SJSA1 (cell line): ENCODE measurements around the gene CLCN5. TPM values are rescaled to one million over a fixed set of nuclear protein-coding genes. Genes with fewer than 3 reads are reported as not detected.

Experiments
- DNase-seq, 2 experiments: peaks; one replicate each; pipeline ENCODE4 v3.0.0-alpha.2; 2015 to 2020; ENCODE audit warnings: low spot score in 2 of 2, low read depth in 1 of 2
- H3K27ac ChIP-seq: fragments of 250-450 bp; sonication (Bioruptor Pico); 2 replicates; pipeline ENCODE4 v1.5.1; 2020; ENCODE audit warnings: mild to moderate bottlenecking, moderate library complexity
- H3K27me3 ChIP-seq: fragments of 250-450 bp; sonication (Bioruptor Pico); replicated peaks from 2 replicates; pipeline ENCODE4 v1.5.1; 2020; ENCODE audit warnings: mild to moderate bottlenecking, moderate library complexity
- H3K36me3 ChIP-seq: fragments of 250-450 bp; sonication (Bioruptor Pico); 2 replicates; pipeline ENCODE4 v1.5.1; 2020; ENCODE audit warnings: mild to moderate bottlenecking
- H3K4me1 ChIP-seq: fragments of 250-450 bp; sonication (Bioruptor Pico); replicated peaks from 2 replicates; pipeline ENCODE4 v1.6.1; 2021; ENCODE audit warnings: mild to moderate bottlenecking
- H3K4me3 ChIP-seq: fragments of 250-450 bp; sonication (Bioruptor Pico); 2 replicates; pipeline ENCODE4 v1.5.1; 2020; ENCODE audit warnings: mild to moderate bottlenecking
- H3K9me3 ChIP-seq: fragments of 250-450 bp; sonication (Bioruptor Pico); replicated peaks from 2 replicates; pipeline ENCODE4 v1.5.1; 2020; ENCODE audit warnings: mild to moderate bottlenecking
- total RNA-seq: library from RNA; depleted of rRNA; stranded (reverse); fragments of >200 nt; shearing (Covaris generic); gene quantifications from 2 replicates; pipeline ENCODE4 v1.2.3, GENCODE V29; 2014; rRNA removed

Gene CLCN5
- total RNA-seq = 2.0 and 3.5 TPM in 2 replicates

- no peaks in the 10 kb centered on the region for H3K27me3 ChIP-seq
- H3K27ac ChIP-seq = no peak within 1 kb of the TSS
Measured at GRCh38 chrX:49922291-49923241, at the start of gene CLCN5. Gene CLCN5 (plus strand): TSS chrX:49922596. CDS start chrX:49925299, 2,703 bp downstream.

GRCh38 chrX:49876750-49877149 lies 45.6 kb upstream of the CLCN5 start:
- H3K9me3 ChIP-seq = no peaks in the 10 kb centered on the region
- 0 out of 2 replicates have a peak, but pooled peaks cover 3% of the 10 kb centered on the region for H3K4me1 ChIP-seq
- no peaks in the 10 kb centered on the region for H3K36me3 ChIP-seq
- no peak overlapping the region for H3K4me3 ChIP-seq
- no peak overlapping the region for H3K27ac ChIP-seq
- no peak for DNase-seq
- H3K27me3 ChIP-seq = no peaks in the 10 kb centered on the region

More at GRCh38 chrX:49922291-49923241, at the start of gene CLCN5:
- H3K4me3 ChIP-seq = peak within 1 kb of the TSS; percentile 55
- H3K36me3 ChIP-seq = no peaks in the 10 kb centered on the region
- H3K4me1 ChIP-seq = 0 out of 2 replicates have a peak, but pooled peaks cover 3% of the 10 kb centered on the region
- no peaks in the 10 kb centered on the region for H3K9me3 ChIP-seq
- DNase-seq = peak; percentile 88 to 93

- H3K27ac ChIP-seq = no peak overlapping the region
- H3K36me3 ChIP-seq = no peaks in the 10 kb centered on the region
- no peaks in the 10 kb centered on the region for H3K27me3 ChIP-seq
- no peaks in the 10 kb centered on the region for H3K9me3 ChIP-seq
- 0 out of 2 replicates have a peak, but pooled peaks cover 3% of the 10 kb centered on the region for H3K4me1 ChIP-seq
- DNase-seq = no peak
- no peak overlapping the region for H3K4me3 ChIP-seq
Measured at GRCh38 chrX:49877397-49878101, 44.8 kb upstream of the CLCN5 start.

- Histone ChIP-seq H3K4me3 (peak overlapping the region; percentile 52), H3K4me1 (0 out of 2 replicates have a peak, but pooled peaks cover 3% of the 10 kb centered on the region), H3K36me3 (no peaks in the 10 kb centered on the region), H3K27me3 (no peaks in the 10 kb centered on the region), H3K9me3 (no peaks in the 10 kb centered on the region), H3K27ac (no peak overlapping the region)
- no peak for DNase-seq
Measured at GRCh38 chrX:49878128-49878833, 44.1 kb upstream of the CLCN5 start.

- H3K9me3 ChIP-seq = no peaks in the 10 kb centered on the region
Measured at GRCh38 chrX:49878834-49879655, 43.4 kb upstream of the CLCN5 start, which contains the start of gene USP27X. Gene USP27X (plus strand): TSS chrX:49879484. CDS start chrX:49880308, 824 bp downstream.

GRCh38 chrX:49879656-49880277 lies 42.6 kb upstream of the CLCN5 start:
- DNase-seq = no peak
- Histone ChIP-seq H3K4me3 (peak overlapping the region; percentile 52), H3K27ac (no peak overlapping the region), H3K9me3 (no peaks in the 10 kb centered on the region), H3K36me3 (no peaks in the 10 kb centered on the region), H3K27me3 (no peaks in the 10 kb centered on the region), H3K4me1 (0 out of 2 replicates have a peak, but pooled peaks cover 3% of the 10 kb centered on the region)

More at GRCh38 chrX:49878834-49879655, 43.4 kb upstream of the CLCN5 start, which contains the start of gene USP27X:
- no peak within 1 kb of the TSS for H3K27ac ChIP-seq
- no peaks in the 10 kb centered on the region for H3K36me3 ChIP-seq
- DNase-seq = peak; percentile 77 to 78
- peak within 1 kb of the TSS; percentile 52 for H3K4me3 ChIP-seq
- H3K27me3 ChIP-seq = no peaks in the 10 kb centered on the region
- 0 out of 2 replicates have a peak, but pooled peaks cover 3% of the 10 kb centered on the region for H3K4me1 ChIP-seq

GRCh38 chrX:49880668-49881067 lies 41.7 kb upstream of the CLCN5 start:
- H3K4me3 ChIP-seq = no peak overlapping the region
- H3K9me3 ChIP-seq = no peaks in the 10 kb centered on the region
- no peak for DNase-seq
- H3K27ac ChIP-seq = no peak overlapping the region
- 0 out of 2 replicates have a peak, but pooled peaks cover 3% of the 10 kb centered on the region for H3K4me1 ChIP-seq
- no peaks in the 10 kb centered on the region for H3K36me3 ChIP-seq
- no peaks in the 10 kb centered on the region for H3K27me3 ChIP-seq

- Histone ChIP-seq H3K36me3 (no peaks in the 10 kb centered on the region), H3K4me3 (no peak overlapping the region), H3K27ac (no peak overlapping the region), H3K4me1 (no peaks in the 10 kb centered on the region), H3K9me3 (no peaks in the 10 kb centered on the region), H3K27me3 (no peaks in the 10 kb centered on the region)
- peak; percentile 9 to 44 for DNase-seq
Measured at GRCh38 chrX:49884290-49884862, 38.0 kb upstream of the CLCN5 start.

GRCh38 chrX:49892542-49892941 lies 29.9 kb upstream of the CLCN5 start:
- Histone ChIP-seq H3K9me3 (no peaks in the 10 kb centered on the region), H3K27me3 (no peaks in the 10 kb centered on the region), H3K4me3 (no peak overlapping the region), H3K27ac (no peak overlapping the region), H3K36me3 (no peaks in the 10 kb centered on the region), H3K4me1 (no peaks in the 10 kb centered on the region)
- DNase-seq = no peak

GRCh38 chrX:49896951-49897350 lies 25.4 kb upstream of the CLCN5 start:
- Histone ChIP-seq H3K27ac (no peak overlapping the region), H3K4me1 (no peaks in the 10 kb centered on the region), H3K36me3 (no peaks in the 10 kb centered on the region), H3K4me3 (no peak overlapping the region), H3K27me3 (no peaks in the 10 kb centered on the region), H3K9me3 (no peaks in the 10 kb centered on the region)
- DNase-seq = no peak

- H3K4me3 ChIP-seq = no peak overlapping the region
- no peaks in the 10 kb centered on the region for H3K4me1 ChIP-seq
- no peaks in the 10 kb centered on the region for H3K9me3 ChIP-seq
- H3K27me3 ChIP-seq = no peaks in the 10 kb centered on the region
- H3K27ac ChIP-seq = no peak overlapping the region
- no peaks in the 10 kb centered on the region for H3K36me3 ChIP-seq
- DNase-seq = no peak
Measured at GRCh38 chrX:49901048-49901447, 21.3 kb upstream of the CLCN5 start.

- no peak overlapping the region for H3K27ac ChIP-seq
- no peaks in the 10 kb centered on the region for H3K9me3 ChIP-seq
- no peaks in the 10 kb centered on the region for H3K27me3 ChIP-seq
- H3K36me3 ChIP-seq = no peaks in the 10 kb centered on the region
- H3K4me1 ChIP-seq = no peaks in the 10 kb centered on the region
- no peak for DNase-seq
- no peak overlapping the region for H3K4me3 ChIP-seq
Measured at GRCh38 chrX:49910344-49910743, 12.1 kb upstream of the CLCN5 start.
